IMR-90 (cell line): ENCODE measurements around the gene ANKFN1.

ENCODE experiments used
- CEBPB ChIP-seq: IDR thresholded peaks from 2 replicates; pipeline ENCODE4 v1.6.1; 2012; ENCODE audit warnings: low read depth, low read length, improper control_type of control experiment
- CTCF ChIP-seq: conservative IDR thresholded peaks from 2 replicates; pipeline ENCODE4 v1.5.1; 2012; ENCODE audit warnings: mild to moderate bottlenecking, low read depth, low read length, improper control_type of control experiment
- MAFK ChIP-seq: IDR thresholded peaks from 2 replicates; pipeline ENCODE4 v1.6.1; 2012; ENCODE audit warnings: low read depth, low read length, improper control_type of control experiment
- MXI1 ChIP-seq: IDR thresholded peaks from 2 replicates; pipeline ENCODE4 v1.6.1; 2012; ENCODE audit warnings: low read depth, mild to moderate bottlenecking, low read length, moderate library complexity, borderline replicate concordance
- NFE2L2 ChIP-seq: fragments of 150-350 bp; IDR thresholded peaks from 2 replicates; pipeline ENCODE4 v1.6.1; 2016; ENCODE audit warnings: low read depth, mild to moderate bottlenecking, low read length
- POLR2A ChIP-seq: IDR thresholded peaks from 2 replicates; pipeline ENCODE4 v1.6.1; 2012; ENCODE audit warnings: mild to moderate bottlenecking, low read depth, low read length
- RCOR1 ChIP-seq: IDR thresholded peaks from 2 replicates; pipeline ENCODE4 v1.6.1; 2012; ENCODE audit warnings: mild to moderate bottlenecking, low read length, improper control_type of control experiment; ENCODE audit not compliant: insufficient replicate concordance
- SMC3 ChIP-seq: fragments of 150-350 bp; IDR thresholded peaks from 2 replicates; pipeline ENCODE4 v1.6.1; 2016; ENCODE audit warnings: low read depth, mild to moderate bottlenecking, antibody characterized with exemption, low read length, moderate library complexity
- USF2 ChIP-seq: fragments of 150-350 bp; IDR thresholded peaks from 2 replicates; pipeline ENCODE4 v1.6.1; 2017; ENCODE audit warnings: mild to moderate bottlenecking, antibody characterized with exemption, low read length, low read depth

GRCh38 chr17:56326001-56326359, 172.7 kb downstream of the ANKFN1 start:
- TF ChIP-seq CTCF (no peak), POLR2A (no peak), NFE2L2 (no peak), CEBPB (no peak), MXI1 (no peak), SMC3 (no peak), USF2 (no peak), MAFK (no peak), RCOR1 (no peak)
